Kidney (tissue), 14 donors: ENCODE results near the gene NMRAL1. TPM values are rescaled to one million over a fixed set of nuclear protein-coding genes. Genes with fewer than 3 reads are reported as not detected.
A peak's percentile ranks its signal among the peaks of the same experiment; 100 is the strongest.

Experiments
- DNase-seq, 5 donors: peaks; one replicate each; pipeline ENCODE4 v3.0.0-alpha.2; 2013 to 2020
- FAIRE-seq: peaks from 2 replicates; lab custom pipeline; 2012; peaks lifted over from hg19 to GRCh38; lab: Jason Lieb, UNC
- H3K27ac ChIP-seq, 2 donors: one replicate each; pipeline ENCODE4 v1.7.0; 2013; ENCODE audit warnings: low read depth in 2 of 2, low read length in 2 of 2, inconsistent platforms in 1 of 2
- H3K27me3 ChIP-seq: one replicate; pipeline ENCODE4 v1.7.1; 2013; ENCODE audit warnings: low read length, inconsistent platforms; ENCODE audit not compliant: control insufficient read depth, insufficient read depth
- H3K36me3 ChIP-seq, 3 donors: one replicate each; pipeline versions ENCODE4 v1.7.0 to v1.7.1; 2013; ENCODE audit warnings: low read length in 3 of 3, control low read depth in 1 of 3, inconsistent platforms in 1 of 3; ENCODE audit not compliant: insufficient read depth in 3 of 3, control insufficient read depth in 2 of 3
- H3K4me1 ChIP-seq, 3 donors: one replicate each; pipeline versions ENCODE4 v1.7.0 to v1.7.1; 2013; ENCODE audit warnings: low read length in 3 of 3, inconsistent platforms in 1 of 3, low read depth in 1 of 3; ENCODE audit not compliant: control insufficient read depth in 2 of 3, insufficient read depth in 2 of 3
- H3K4me3 ChIP-seq, 3 donors: one replicate each; pipeline versions ENCODE4 v1.7.0 to v1.8.1; 2013; ENCODE audit warnings: low read length in 3 of 3, control low read depth in 1 of 3, inconsistent platforms in 1 of 3
- H3K9ac ChIP-seq, 3 donors: one replicate each; pipeline versions ENCODE4 v1.7.0 to v1.7.1; 2013; ENCODE audit warnings: low read length in 3 of 3, control low read depth in 1 of 3, inconsistent platforms in 1 of 3
- H3K9me3 ChIP-seq, 3 donors: one replicate each; pipeline versions ENCODE4 v1.7.0 to v1.7.1; 2013; ENCODE audit warnings: low read length in 3 of 3, control low read depth in 1 of 3, inconsistent platforms in 1 of 3; ENCODE audit not compliant: control insufficient read depth in 2 of 3, insufficient read depth in 1 of 3
- CTCF ChIP-seq: IDR thresholded peaks from 3 replicates; pipeline ENCODE4 v1.5.1; 2012; ENCODE audit warnings: mild to moderate bottlenecking, moderate library complexity, borderline replicate concordance; ENCODE audit not compliant: insufficient read depth; ENCODE audit errors: extremely low read depth
- intact Hi-C: fragments of 100-400 bp; cut with DNase I; formaldehyde crosslinking; loops from one replicate; pipeline ENCODE4 v1.11.1; 2022
- polyA plus RNA-seq: library from polyadenylated mRNA; stranded (reverse); fragments of 350-450 nt; fragmentation: Illumina TruSeq; extraction: RNeasy Lipid Tissue Mini Kit (QIAGEN cat#74804); gene quantifications from one replicate; pipeline ENCODE4 v1.2.3, GENCODE V29; 2014; ENCODE audit warnings: low read depth, low replicate concordance; ENCODE audit not compliant: insufficient read depth
- total RNA-seq: library from RNA; stranded (reverse); fragmentation: NEBNext Ultra II Directional; extraction: Animal tissue kit (Norgen Biotek cat#: 25700); gene quantifications from one replicate; pipeline ENCODE4 v1.2.1, GENCODE V29; 2021
- donor health status: control.
- donor health status: control.
- donor health status: control.
- donor health status: control.
- donor health status: control.
- donor health status: DM: yes; HTN: yes; CAD: no.
- donor health status: Normal renal cell carcinoma (clear cell type).

NMRAL1 gene
- total and polyA plus RNA-seq, 2 donors from 2014 or later = 54.9 to 94.1 TPM

- Histone ChIP-seq H3K36me3 (peaks cover 0 to 51% (median 28%) of the 10 kb centered on the region in 3 donors), H3K27ac (peak overlapping the region in 1 of 2 donors; percentile 22), H3K4me1 (peaks cover 0 to 28% (median 25%) of the 10 kb centered on the region in 3 donors), H3K4me3 (no peak overlapping the region), H3K9ac (no peak overlapping the region), H3K9me3 (no peaks in the 10 kb centered on the region), H3K27me3 (no peaks in the 10 kb centered on the region)
- DNase-seq (peak in 4 of 5 donors; percentile 60 to 78 (median 72)), FAIRE-seq (no peak)
- intact Hi-C loops = no loop called here
- TF ChIP-seq CTCF = peak; percentile 58
Measured at GRCh38 chr16:4511441-4512082, 37.1 kb upstream of the NMRAL1 start.

GRCh38 chr16:4510747-4511426 is 36.5 kb upstream of the NMRAL1 start:
- H3K36me3 ChIP-seq = peaks cover 0 to 51% (median 28%) of the 10 kb centered on the region in 3 donors
- H3K27me3 ChIP-seq = no peaks in the 10 kb centered on the region
- intact Hi-C loops = no loop called here
- H3K4me1 ChIP-seq = peaks cover 0 to 31% (median 22%) of the 10 kb centered on the region in 3 donors
- no peak for FAIRE-seq
- peak overlapping the region in 1 of 2 donors; percentile 29 for H3K27ac ChIP-seq
- no peaks in the 10 kb centered on the region for H3K9me3 ChIP-seq
- TF ChIP-seq CTCF = no peak
- no peak overlapping the region for H3K9ac ChIP-seq
- DNase-seq = peak in 1 of 5 donors; percentile 38
- H3K4me3 ChIP-seq = no peak overlapping the region

- peaks cover 0 to 51% (median 28%) of the 10 kb centered on the region in 3 donors for H3K36me3 ChIP-seq
- H3K9me3 ChIP-seq = no peaks in the 10 kb centered on the region
- intact Hi-C loops = no loop called here
- no peak overlapping the region for H3K27ac ChIP-seq
- TF ChIP-seq CTCF = no peak
- no peaks in the 10 kb centered on the region for H3K27me3 ChIP-seq
- FAIRE-seq = no peak
- H3K9ac ChIP-seq = no peak overlapping the region
- peaks cover 0 to 31% (median 15%) of the 10 kb centered on the region in 3 donors for H3K4me1 ChIP-seq
- no peak overlapping the region for H3K4me3 ChIP-seq
- DNase-seq = no peak
Measured at GRCh38 chr16:4510131-4510530, 35.7 kb upstream of the NMRAL1 start.
